ENCODE results near the gene SVEP1. TPM values are rescaled to one million over a fixed set of nuclear protein-coding genes. Genes with fewer than 3 reads are reported as not detected.

Gene SVEP1
- total and polyA plus RNA-seq, 2 experiments from 2014 or later = 0.18 to 0.63 TPM

- TF ChIP-seq ZNF462 (CRISPR knock-in tag; IDR thresholded peaks at IDR 0.05) (no peak), EZH2 (IDR thresholded peaks at IDR 0.05; ENCODE audit: low read depth, unreplicated experiment) (no peak), JUNB (IDR thresholded peaks at IDR 0.05; ENCODE audit: unreplicated experiment) (no peak), CTCF (conservative IDR thresholded peaks at IDR 0.05; ENCODE audit: low read depth in 2 of 2) (no peak)
Measured at GRCh38 chr9:110619831-110620230, 40.3 kb upstream of the SVEP1 start (continued).

- no peaks in the 10 kb centered on the region for H3K9me2 ChIP-seq (ENCODE audit: insufficient read depth)
- no peaks in the 10 kb centered on the region for H3K79me2 ChIP-seq (replicated peaks; ENCODE audit: insufficient read depth)
- no peaks in the 10 kb centered on the region for H3K9me3 Mint-ChIP-seq
- H3K4me3 ChIP-seq = no peak overlapping the region
- peak overlapping the region; percentile 44; the same call in 1 of the 2 replicates for H2AFZ ChIP-seq
- H3K27me3 Mint-ChIP-seq (ENCODE audit: insufficient read depth, low read depth, poor library complexity) = peaks cover 4% of the 10 kb centered on the region
- H3K36me3 ChIP-seq (ENCODE audit: insufficient read depth) = no peaks in the 10 kb centered on the region
- H3F3A ChIP-seq (replicated peaks; ENCODE audit: low read depth) = no peaks in the 10 kb centered on the region
- ATAC-seq (no peak), DNase-seq (ENCODE audit: low spot score) (no peak)
- H3K4me1 Mint-ChIP-seq = peaks cover 2% of the 10 kb centered on the region; the same call in 1 of the 3 replicates
- H3K4me3 Mint-ChIP-seq = no peak overlapping the region
- no peaks in the 10 kb centered on the region for H3K36me3 Mint-ChIP-seq (ENCODE audit: low read depth)
- H4K20me1 ChIP-seq (replicated peaks; ENCODE audit: insufficient read depth) = no peaks in the 10 kb centered on the region
- H3K4me2 ChIP-seq = no peak overlapping the region
- 0 out of 2 replicates have a peak, but pooled peaks cover 3% of the 10 kb centered on the region for H3K4me1 ChIP-seq (ENCODE audit: insufficient read depth)
- H3K27ac Mint-ChIP-seq = no peak overlapping the region
- no peaks in the 10 kb centered on the region for H3K27me3 ChIP-seq (ENCODE audit: insufficient read depth)
- H3K27ac ChIP-seq (ENCODE audit: low read depth) = no peak overlapping the region
- no peak for TF ChIP-seq REST (IDR thresholded peaks at IDR 0.05; ENCODE audit: unreplicated experiment)
Measured at GRCh38 chr9:110615498-110615897, 36.0 kb upstream of the SVEP1 start.
